CD14-positive monocyte (primary cell): ENCODE measurements around the gene GLTPD2. TPM values are rescaled to one million over a fixed set of nuclear protein-coding genes. Genes with fewer than 3 reads are reported as not detected.

Experiments
- DNase-seq, 3 donors: peaks; one replicate each; pipeline ENCODE4 v3.0.0-alpha.2; 2011 to 2022
- H2AFZ ChIP-seq: 2 replicates; pipeline ENCODE4 v1.6.0; 2012; ENCODE audit warnings: mild to moderate bottlenecking, low read depth, low read length, inconsistent platforms; ENCODE audit not compliant: insufficient read depth, poor library complexity, severe bottlenecking
- H3K27ac ChIP-seq, 2 donors: 1 replicate in 1 of 2; 2 replicates in 1 of 2; pipeline ENCODE4 v1.5.1; 2012 to 2013; ENCODE audit warnings: low read length in 2 of 2, control low read depth in 1 of 2, inconsistent platforms in 1 of 2, low read depth in 1 of 2, mild to moderate bottlenecking in 1 of 2
- H3K27me3 ChIP-seq, 2 donors: one replicate each; pipeline versions ENCODE4 v1.6.0 to v1.6.1; 2011 to 2013; ENCODE audit warnings: low read length in 2 of 2; ENCODE audit not compliant: control insufficient read depth in 2 of 2, insufficient read depth in 2 of 2
- H3K36me3 ChIP-seq, 2 donors: replicated peaks in 1 of 2; 1 replicate in 1 of 2; 2 replicates in 1 of 2; pipeline versions ENCODE4 v1.5.1 to v1.6.1; 2012 to 2013; ENCODE audit warnings: low read length in 2 of 2, control low read depth in 1 of 2, inconsistent platforms in 1 of 2, mild to moderate bottlenecking in 1 of 2; ENCODE audit not compliant: insufficient read depth in 2 of 2, control insufficient read depth in 1 of 2
- H3K4me1 ChIP-seq, 2 donors: 1 replicate in 1 of 2; 2 replicates in 1 of 2; pipeline versions ENCODE4 v1.5.1 to v1.6.1; 2012 to 2013; ENCODE audit warnings: low read length in 2 of 2, control low read depth in 1 of 2, inconsistent platforms in 1 of 2, mild to moderate bottlenecking in 1 of 2, moderate library complexity in 1 of 2; ENCODE audit not compliant: insufficient read depth in 2 of 2, control insufficient read depth in 1 of 2
- H3K4me2 ChIP-seq: replicated peaks from 2 replicates; pipeline ENCODE3; 2012; ENCODE audit warnings: low read length, moderate library complexity, mild to moderate bottlenecking; ENCODE audit not compliant: poor library complexity, severe bottlenecking; ENCODE audit errors: extremely low read depth
- H3K4me3 ChIP-seq, 3 experiments: fragments of 200-600 bp in 1 of 3; sonication (generic) in 1 of 3; replicated peaks in 1 of 3; 1 replicate in 2 of 3; 2 replicates in 1 of 3; pipeline ENCODE4 v1.5.1; 2011 to 2013; ENCODE audit warnings: low read length in 3 of 3, mild to moderate bottlenecking in 3 of 3, control low read depth in 2 of 3, low read depth in 2 of 3, inconsistent platforms in 1 of 3, moderate library complexity in 1 of 3
- H3K79me2 ChIP-seq: 2 replicates; pipeline ENCODE4 v1.6.0; 2012; ENCODE audit warnings: mild to moderate bottlenecking, control low read depth, inconsistent platforms, low read length, moderate library complexity; ENCODE audit not compliant: insufficient read depth
- H3K9ac ChIP-seq: 2 replicates; pipeline ENCODE4 v1.6.0; 2017; ENCODE audit warnings: low read length, mild to moderate bottlenecking; ENCODE audit not compliant: insufficient read depth, poor library complexity, severe bottlenecking
- H3K9me3 ChIP-seq, 2 donors: replicated peaks in 1 of 2; 1 replicate in 1 of 2; 2 replicates in 1 of 2; pipeline versions ENCODE4 v1.5.1 to v1.6.1; 2012 to 2013; ENCODE audit warnings: low read length in 2 of 2, control low read depth in 1 of 2; ENCODE audit not compliant: control insufficient read depth in 1 of 2, insufficient read depth in 1 of 2
- H4K20me1 ChIP-seq: 2 replicates; pipeline ENCODE4 v1.6.0; 2012; ENCODE audit warnings: mild to moderate bottlenecking, low read length, control low read depth, moderate library complexity; ENCODE audit not compliant: insufficient read depth
- H3K27ac Mint-ChIP-seq, 7 donors: one replicate each; pipeline ENCODE4 v1.8.0; 2020; ENCODE audit warnings: mild to moderate bottlenecking in 7 of 7, mixed read lengths in 7 of 7, moderate library complexity in 6 of 7, inconsistent platforms in 2 of 7
- H3K27me3 Mint-ChIP-seq, 3 donors: one replicate each; pipeline ENCODE4 v1.8.0; 2021 to 2022; ENCODE audit warnings: low read depth in 3 of 3, mild to moderate bottlenecking in 3 of 3, mixed read lengths in 3 of 3, moderate library complexity in 3 of 3, inconsistent platforms in 1 of 3
- H3K36me3 Mint-ChIP-seq, 2 donors: one replicate each; pipeline ENCODE4 v1.8.0; 2020; ENCODE audit warnings: mixed read lengths in 2 of 2, inconsistent platforms in 1 of 2, mild to moderate bottlenecking in 1 of 2
- H3K4me1 Mint-ChIP-seq: one replicate; pipeline ENCODE4 v1.8.0; 2020; ENCODE audit warnings: mild to moderate bottlenecking, mixed read lengths
- H3K4me3 Mint-ChIP-seq, 2 donors: one replicate each; pipeline ENCODE4 v1.8.0; 2020; ENCODE audit warnings: mild to moderate bottlenecking in 2 of 2, mixed read lengths in 2 of 2, moderate library complexity in 1 of 2
- H3K9me3 Mint-ChIP-seq, 7 donors: one replicate each; pipeline ENCODE4 v1.8.0; 2020 to 2022; ENCODE audit warnings: mixed read lengths in 7 of 7, mild to moderate bottlenecking in 6 of 7, moderate library complexity in 6 of 7, inconsistent platforms in 2 of 7
- WGBS: methylation state at CpG from one replicate; pipeline ENCODE4 v1.1.5; 2013; ENCODE audit warnings: missing lambda C conversion rate; ENCODE audit not compliant: insufficient coverage; 5-methylcytosine and 5-hydroxymethylcytosine counted together
- intact Hi-C, 2 donors: fragments of 100-400 bp; cut with micrococcal nuclease; formaldehyde crosslinking; loops; one replicate each; pipeline versions ENCODE4 v1.15.0 to v1.15.1; 2023
- polyA plus RNA-seq, 3 donors: library from polyadenylated mRNA; depleted of rRNA in 1 of 3; unstranded in 2 of 3; stranded (reverse) in 1 of 3; fragments of 300-500 nt in 2 of 3; fragments of >200 nt in 1 of 3; fragmentation: Illumina TruSeq in 2 of 3; gene quantifications; 1 replicate in 2 of 3; 2 replicates in 1 of 3; pipeline ENCODE4 v1.2.3, GENCODE V29; 2012 to 2021
- TF ChIP-seq, protein P1 (sequence below): fragments of 200-600 bp; IDR thresholded peaks from one replicate; pipeline ENCODE4 v1.8.0; 2022; ENCODE audit warnings: antibody characterized with exemption, mild to moderate bottlenecking

GLTPD2 gene
- polyA plus RNA-seq, 3 donors: 0.27 to 2.1 (median 1.5) TPM

DNA sequence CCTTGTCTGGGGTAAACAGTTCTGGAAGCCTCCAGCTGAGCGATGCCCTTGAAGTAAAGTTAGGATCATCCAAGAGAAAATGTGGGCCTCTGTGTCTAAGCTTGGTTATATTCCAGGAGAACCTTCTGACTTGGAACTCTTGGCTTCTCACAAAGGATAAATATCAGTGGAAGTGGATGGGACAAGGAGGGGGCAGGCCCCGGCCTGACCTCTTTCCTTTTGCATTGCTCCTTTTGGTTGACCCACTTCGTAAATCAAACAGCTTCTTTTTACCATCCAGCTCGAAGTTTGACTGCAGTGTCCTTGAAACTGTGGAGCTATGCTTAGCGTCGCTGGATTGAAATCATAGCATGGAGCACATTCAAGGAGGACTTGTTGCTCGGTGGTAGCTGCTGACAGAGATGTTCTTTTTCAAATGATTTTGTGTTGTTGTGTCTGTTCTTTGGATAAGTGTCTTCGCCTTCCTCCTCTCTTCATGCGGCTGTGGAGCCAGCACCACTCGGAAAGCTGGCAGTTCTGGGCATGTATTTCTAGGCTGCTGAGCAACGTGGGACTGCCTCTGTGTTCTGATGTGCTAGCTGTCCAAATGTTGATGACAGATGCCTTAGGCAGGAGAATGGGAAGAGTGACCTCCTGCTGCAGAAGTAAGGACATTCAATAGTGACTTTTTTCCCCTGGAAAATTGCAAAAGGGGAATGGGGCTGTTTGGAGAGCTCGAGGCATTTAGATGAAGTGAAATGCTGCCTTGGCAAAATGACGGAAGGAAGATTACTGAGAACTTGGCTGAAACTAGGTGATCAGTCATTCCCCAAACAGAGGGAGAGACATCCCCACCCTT, 48.9 kb downstream of the GLTPD2 start:
- peaks cover 91% of the 10 kb centered on the region for H3K79me2 ChIP-seq
- H3K4me1 Mint-ChIP-seq: peaks cover 60% of the 10 kb centered on the region
- no peak for DNase-seq

DNA sequence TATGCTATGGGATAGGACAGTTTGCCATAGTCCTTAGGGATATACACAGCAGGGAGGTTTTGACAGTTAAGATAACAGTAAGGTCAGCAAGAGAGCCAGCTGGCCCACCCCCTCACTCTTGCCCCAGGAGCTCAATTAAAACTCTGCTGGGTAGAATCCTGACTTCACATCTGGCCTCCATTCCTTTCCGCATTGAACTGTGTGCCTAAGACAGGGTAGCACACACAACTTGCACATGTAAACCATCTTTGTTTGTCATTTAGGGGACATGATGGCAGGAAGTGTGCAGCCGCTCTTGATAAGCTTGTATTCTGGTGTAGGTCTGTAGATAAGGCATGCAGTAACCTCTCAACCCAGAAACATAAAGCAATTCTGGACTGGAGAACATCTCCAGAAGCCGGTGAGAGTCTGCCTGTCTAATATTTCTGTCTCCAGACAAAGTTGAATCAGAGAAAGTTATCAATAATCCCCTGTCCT, 49.6 kb downstream of the GLTPD2 start:
- Histone ChIP-seq H3K79me2 (peaks cover 92% of the 10 kb centered on the region), H3K9me3 (no peaks in the 10 kb centered on the region), H3K27ac (no peak overlapping the region), H3K27me3 (no peaks in the 10 kb centered on the region), H2AFZ (no peak overlapping the region), H4K20me1 (peaks cover 21% of the 10 kb centered on the region), H3K4me2 (no peak overlapping the region), H3K9ac (no peak overlapping the region), H3K36me3 (peaks cover 10 to 31% of the 10 kb centered on the region in 2 donors), H3K4me1 (peaks cover 41 to 55% of the 10 kb centered on the region in 2 donors), H3K4me3 (no peak overlapping the region)
- H3K9me3 Mint-ChIP-seq: no peaks in the 10 kb centered on the region
- H3K36me3 Mint-ChIP-seq: peaks cover 51 to 54% of the 10 kb centered on the region in 2 donors
- H3K4me1 Mint-ChIP-seq: peaks cover 65% of the 10 kb centered on the region
- WGBS: 100% methylated on average over 1 of the region's 3 CpGs
- H3K27ac Mint-ChIP-seq: no peak overlapping the region
- no peak for DNase-seq
- TF ChIP-seq, protein P1, sequence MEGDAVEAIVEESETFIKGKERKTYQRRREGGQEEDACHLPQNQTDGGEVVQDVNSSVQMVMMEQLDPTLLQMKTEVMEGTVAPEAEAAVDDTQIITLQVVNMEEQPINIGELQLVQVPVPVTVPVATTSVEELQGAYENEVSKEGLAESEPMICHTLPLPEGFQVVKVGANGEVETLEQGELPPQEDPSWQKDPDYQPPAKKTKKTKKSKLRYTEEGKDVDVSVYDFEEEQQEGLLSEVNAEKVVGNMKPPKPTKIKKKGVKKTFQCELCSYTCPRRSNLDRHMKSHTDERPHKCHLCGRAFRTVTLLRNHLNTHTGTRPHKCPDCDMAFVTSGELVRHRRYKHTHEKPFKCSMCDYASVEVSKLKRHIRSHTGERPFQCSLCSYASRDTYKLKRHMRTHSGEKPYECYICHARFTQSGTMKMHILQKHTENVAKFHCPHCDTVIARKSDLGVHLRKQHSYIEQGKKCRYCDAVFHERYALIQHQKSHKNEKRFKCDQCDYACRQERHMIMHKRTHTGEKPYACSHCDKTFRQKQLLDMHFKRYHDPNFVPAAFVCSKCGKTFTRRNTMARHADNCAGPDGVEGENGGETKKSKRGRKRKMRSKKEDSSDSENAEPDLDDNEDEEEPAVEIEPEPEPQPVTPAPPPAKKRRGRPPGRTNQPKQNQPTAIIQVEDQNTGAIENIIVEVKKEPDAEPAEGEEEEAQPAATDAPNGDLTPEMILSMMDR: no peak
- H3K4me3 Mint-ChIP-seq: no peak overlapping the region
- H3K27me3 Mint-ChIP-seq: peaks cover 0 to 3% (median 0%) of the 10 kb centered on the region in 3 donors
- intact Hi-C loops: loop anchor here (5.0 kb wide), 3 partner anchors 34 to 41 kb away; partner anchors contain the start of gene PSMB6 (in 1 of the 2)

More for the DNA sequence above, 48.9 kb downstream of the GLTPD2 start:
- H4K20me1 ChIP-seq: peaks cover 21% of the 10 kb centered on the region
- H3K27me3 ChIP-seq: no peaks in the 10 kb centered on the region
- peak overlapping the region in 1 of 7 donors; percentile 20 for H3K27ac Mint-ChIP-seq
- H3K9me3 ChIP-seq: no peaks in the 10 kb centered on the region
- H3K9me3 Mint-ChIP-seq: no peaks in the 10 kb centered on the region
- no peak overlapping the region for H3K4me3 Mint-ChIP-seq
- peaks cover 51 to 54% of the 10 kb centered on the region in 2 donors for H3K36me3 Mint-ChIP-seq
- intact Hi-C loops: loop anchor here (5.0 kb wide), 3 partner anchors 35 to 40 kb away; partner anchors contain the start of gene PSMB6 (in 1 of the 2)
- TF ChIP-seq, protein P1: no peak
- WGBS: 98% methylated on average over 8 of the region's 13 CpGs
- H3K4me2 ChIP-seq: no peak overlapping the region
- H3K27me3 Mint-ChIP-seq: peaks cover 0 to 3% (median 0%) of the 10 kb centered on the region in 3 donors
- no peak overlapping the region for H3K9ac ChIP-seq
- H3K27ac ChIP-seq: no peak overlapping the region
- H3K4me1 ChIP-seq: peaks cover 36 to 51% of the 10 kb centered on the region in 2 donors
- H3K36me3 ChIP-seq: peaks cover 10 to 31% of the 10 kb centered on the region in 2 donors
- H2AFZ ChIP-seq: no peak overlapping the region
- no peak overlapping the region for H3K4me3 ChIP-seq
